Measurements from ENCODE around the gene ELL2. TPM values are rescaled to one million over a fixed set of nuclear protein-coding genes. Genes with fewer than 3 reads are reported as not detected.

ELL2 gene
- total RNA-seq, 1 donor from 2014 or later: 14.2 TPM

DNA sequence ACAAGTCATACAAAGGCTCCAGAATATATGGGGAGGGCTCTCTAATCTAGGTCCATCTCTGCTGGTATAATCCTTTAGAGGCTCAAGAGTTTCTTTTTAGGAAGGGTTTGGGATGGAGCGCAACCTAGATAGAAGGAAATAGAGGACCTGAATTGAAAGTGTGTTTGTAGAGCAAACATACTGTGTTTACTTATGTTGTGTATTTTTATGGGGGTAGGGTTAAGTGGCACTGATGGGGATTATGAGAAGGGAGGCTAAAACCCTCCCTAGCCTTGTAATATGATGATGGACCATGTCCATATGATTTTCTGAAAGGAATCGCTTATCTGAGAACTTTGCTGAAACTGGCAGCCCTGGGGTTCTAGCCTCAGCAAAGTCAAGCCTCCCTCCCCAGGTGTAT lies 4.4 kb upstream of the ELL2 start:
- H3K27me3 ChIP-seq: peaks cover under 1% of the 10 kb centered on the region
- DNase-seq (ENCODE audit: low spot score): no peak
- TF ChIP-seq EZH2 (IDR thresholded peaks at IDR 0.05) (no peak), EZH2phosphoT487 (IDR thresholded peaks at IDR 0.05) (no peak)
- TF ChIP-seq, protein P1, sequence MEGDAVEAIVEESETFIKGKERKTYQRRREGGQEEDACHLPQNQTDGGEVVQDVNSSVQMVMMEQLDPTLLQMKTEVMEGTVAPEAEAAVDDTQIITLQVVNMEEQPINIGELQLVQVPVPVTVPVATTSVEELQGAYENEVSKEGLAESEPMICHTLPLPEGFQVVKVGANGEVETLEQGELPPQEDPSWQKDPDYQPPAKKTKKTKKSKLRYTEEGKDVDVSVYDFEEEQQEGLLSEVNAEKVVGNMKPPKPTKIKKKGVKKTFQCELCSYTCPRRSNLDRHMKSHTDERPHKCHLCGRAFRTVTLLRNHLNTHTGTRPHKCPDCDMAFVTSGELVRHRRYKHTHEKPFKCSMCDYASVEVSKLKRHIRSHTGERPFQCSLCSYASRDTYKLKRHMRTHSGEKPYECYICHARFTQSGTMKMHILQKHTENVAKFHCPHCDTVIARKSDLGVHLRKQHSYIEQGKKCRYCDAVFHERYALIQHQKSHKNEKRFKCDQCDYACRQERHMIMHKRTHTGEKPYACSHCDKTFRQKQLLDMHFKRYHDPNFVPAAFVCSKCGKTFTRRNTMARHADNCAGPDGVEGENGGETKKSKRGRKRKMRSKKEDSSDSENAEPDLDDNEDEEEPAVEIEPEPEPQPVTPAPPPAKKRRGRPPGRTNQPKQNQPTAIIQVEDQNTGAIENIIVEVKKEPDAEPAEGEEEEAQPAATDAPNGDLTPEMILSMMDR (IDR thresholded peaks at IDR 0.05): no peak

DNA sequence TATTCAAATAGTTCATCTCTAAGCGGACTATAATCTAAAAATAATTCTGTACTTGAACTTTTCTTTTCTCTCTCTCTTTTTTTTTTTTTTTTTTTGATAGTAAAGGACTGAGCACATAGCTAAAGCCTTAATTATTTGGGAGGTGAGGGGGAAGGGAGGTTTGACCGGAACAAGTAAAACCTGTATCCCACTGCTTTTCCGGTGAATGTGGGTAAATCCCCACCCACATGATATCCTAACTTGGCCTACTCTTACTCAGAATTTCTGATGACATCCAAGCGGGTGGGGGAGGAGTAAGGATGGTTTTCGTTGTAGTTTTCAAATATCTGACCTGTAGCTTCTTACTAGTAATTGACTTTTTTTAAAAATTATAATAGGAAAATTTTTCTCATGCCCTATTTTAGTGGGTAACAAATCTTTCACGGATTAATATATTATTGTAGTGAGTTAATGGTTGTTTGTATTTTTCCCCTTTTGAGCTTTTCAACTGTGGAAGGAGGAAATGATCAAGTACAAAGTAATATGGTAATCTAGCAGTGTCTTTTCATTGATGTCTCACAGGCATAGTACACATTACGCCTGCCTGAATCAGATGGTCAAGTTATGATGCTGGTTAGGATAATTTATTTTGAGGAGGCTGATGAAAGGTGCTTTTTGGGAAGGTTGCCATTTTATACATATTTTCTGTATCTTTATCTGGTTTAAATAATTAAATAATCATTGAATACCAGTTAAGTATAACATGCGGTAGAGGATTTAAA lies 2.2 kb upstream of the ELL2 start:
- DNase-seq (ENCODE audit: low spot score): no peak
- peaks cover 17% of the 10 kb centered on the region for H3K4me1 ChIP-seq
- H2AFZ ChIP-seq (replicated peaks): no peak overlapping the region
- Mint-ChIP-seq H3K4me1 (peaks cover 21% of the 10 kb centered on the region), H3K9me3 (no peaks in the 10 kb centered on the region), H3K36me3 (no peaks in the 10 kb centered on the region), H3K4me3 (no peak overlapping the region), H3K27ac (no peak overlapping the region), H3K27me3 (ENCODE audit: insufficient read depth, low read depth) (peaks cover 12% of the 10 kb centered on the region)
- TF ChIP-seq, protein P1 (IDR thresholded peaks at IDR 0.05): no peak
- no peak for TF ChIP-seq EZH2 (IDR thresholded peaks at IDR 0.05)
- TF ChIP-seq EZH2phosphoT487 (IDR thresholded peaks at IDR 0.05): no peak
- no peak overlapping the region for H3K4me3 ChIP-seq
- H3F3A ChIP-seq (ENCODE audit: low read depth): peaks cover 11% of the 10 kb centered on the region
- no peak overlapping the region for H3K4me2 ChIP-seq
- peaks cover 19% of the 10 kb centered on the region for H3K27me3 ChIP-seq
- no peaks in the 10 kb centered on the region for H3K9me3 ChIP-seq (ENCODE audit: low read depth)
- no peak overlapping the region for H3K27ac ChIP-seq
- H3K9ac ChIP-seq: no peak overlapping the region
- H4K20me1 ChIP-seq (ENCODE audit: low read depth): peaks cover 7% of the 10 kb centered on the region
- H3K79me2 ChIP-seq (ENCODE audit: low read depth): peaks cover 6% of the 10 kb centered on the region
- no peaks in the 10 kb centered on the region for H3K36me3 ChIP-seq

More for the DNA sequence above, 4.4 kb upstream of the ELL2 start:
- Mint-ChIP-seq H3K36me3 (no peaks in the 10 kb centered on the region), H3K9me3 (peaks cover 2% of the 10 kb centered on the region), H3K27ac (no peak overlapping the region), H3K4me1 (peaks cover 5% of the 10 kb centered on the region), H3K27me3 (ENCODE audit: insufficient read depth, low read depth) (peaks cover 7% of the 10 kb centered on the region), H3K4me3 (no peak overlapping the region)
- H3K79me2 ChIP-seq (ENCODE audit: low read depth): no peaks in the 10 kb centered on the region
- no peak overlapping the region for H2AFZ ChIP-seq (replicated peaks)
- no peaks in the 10 kb centered on the region for H3K36me3 ChIP-seq
- no peak overlapping the region for H3K4me2 ChIP-seq
- peaks cover 11% of the 10 kb centered on the region for H3F3A ChIP-seq (ENCODE audit: low read depth)
- no peaks in the 10 kb centered on the region for H3K4me1 ChIP-seq
- no peak overlapping the region for H3K4me3 ChIP-seq
- no peak overlapping the region for H3K27ac ChIP-seq
- no peaks in the 10 kb centered on the region for H4K20me1 ChIP-seq (ENCODE audit: low read depth)
- no peak overlapping the region for H3K9ac ChIP-seq
- no peaks in the 10 kb centered on the region for H3K9me3 ChIP-seq (ENCODE audit: low read depth)

DNA sequence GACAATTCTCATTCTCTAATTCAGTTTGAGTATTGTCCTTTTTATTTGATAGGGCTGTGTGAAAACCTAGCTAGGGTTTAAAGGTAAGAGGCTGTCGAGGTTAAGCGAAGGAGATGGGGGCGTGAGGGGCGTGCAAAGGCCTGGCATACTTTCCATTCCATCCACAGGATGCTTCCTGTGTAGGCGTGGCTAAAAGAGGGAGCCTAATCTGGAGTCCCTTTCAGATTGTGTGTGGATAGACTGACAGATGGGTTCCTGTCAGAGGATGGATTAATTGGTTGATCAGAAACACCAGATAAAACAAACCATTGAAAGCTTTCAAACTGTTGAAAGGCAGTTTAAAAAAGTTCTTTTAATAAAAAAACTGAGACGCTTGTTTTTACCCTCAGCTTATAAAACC lies 1.1 kb upstream of the ELL2 start:
- H4K20me1 ChIP-seq (ENCODE audit: low read depth): peaks cover 7% of the 10 kb centered on the region
- Mint-ChIP-seq H3K4me3 (peak overlapping the region; percentile 88), H3K27me3 (ENCODE audit: insufficient read depth, low read depth) (peaks cover 12% of the 10 kb centered on the region), H3K9me3 (no peaks in the 10 kb centered on the region), H3K27ac (no peak overlapping the region), H3K4me1 (peaks cover 30% of the 10 kb centered on the region), H3K36me3 (no peaks in the 10 kb centered on the region)
- no peak overlapping the region for H3K27ac ChIP-seq
- DNase-seq (ENCODE audit: low spot score): peak; percentile 67
- no peaks in the 10 kb centered on the region for H3K36me3 ChIP-seq
- no peaks in the 10 kb centered on the region for H3K9me3 ChIP-seq (ENCODE audit: low read depth)
- TF ChIP-seq, protein P1 (IDR thresholded peaks at IDR 0.05): no peak
- no peak for TF ChIP-seq EZH2 (IDR thresholded peaks at IDR 0.05)
- peaks cover 19% of the 10 kb centered on the region for H3K27me3 ChIP-seq
- peak overlapping the region; percentile 94 for H3K4me2 ChIP-seq
- H3F3A ChIP-seq (ENCODE audit: low read depth): peaks cover 11% of the 10 kb centered on the region
- H3K4me1 ChIP-seq: peaks cover 25% of the 10 kb centered on the region
- no peak overlapping the region for H3K9ac ChIP-seq
- H2AFZ ChIP-seq (replicated peaks): no peak overlapping the region
- H3K4me3 ChIP-seq: no peak overlapping the region
- peaks cover 10% of the 10 kb centered on the region for H3K79me2 ChIP-seq (ENCODE audit: low read depth)

All from neural progenitor cell (in vitro differentiated cells).